Vagina (tissue), 2 donors: Measurements from ENCODE around the gene MDP1.

Experiments
- CTCF ChIP-seq, 3 experiments: fragments of 450-650 bp in 2 of 3; fragments of 200-600 bp in 1 of 3; sonication (generic) in 1 of 3; IDR thresholded peaks; one replicate each; pipeline ENCODE4 v1.5.1; 2017 to 2019; ENCODE audit warnings: antibody characterized with exemption in 3 of 3, mild to moderate bottlenecking in 2 of 3, moderate library complexity in 2 of 3
- POLR2A ChIP-seq, 2 donors: fragments of 450-650 bp; IDR thresholded peaks; one replicate each; pipeline ENCODE4 v1.6.1; 2017; ENCODE audit warnings: antibody characterized with exemption in 2 of 2, mild to moderate bottlenecking in 2 of 2, moderate library complexity in 2 of 2
- POLR2AphosphoS5 ChIP-seq, 2 donors: sonication (generic); formaldehyde crosslinking; IDR thresholded peaks; one replicate each; pipeline ENCODE4 v1.9.0; 2017; ENCODE audit warnings: antibody characterized with exemption in 2 of 2, mild to moderate bottlenecking in 2 of 2, low read depth in 1 of 2; ENCODE audit not compliant: insufficient read depth in 1 of 2

- TF ChIP-seq CTCF (IDR thresholded peaks at IDR 0.05), result no peak
- TF ChIP-seq POLR2AphosphoS5 (IDR thresholded peaks at IDR 0.05; ENCODE audit: insufficient read depth in 1 of 2, low read depth in 1 of 2), result peak; percentile 81
- peak in 1 of 2 donors; percentile 47 for TF ChIP-seq POLR2A (IDR thresholded peaks at IDR 0.05)
Measured at GRCh38 chr14:24232121-24232644, 16.3 kb upstream of the MDP1 start, which contains the start of gene NEDD8.
